C4-2B (cell line): ENCODE results near the gene KLK10.

Experiments used
- CTCF ChIP-seq: fragments of 450-650 bp; conservative IDR thresholded peaks from 2 replicates; pipeline ENCODE4 v1.5.1; 2017; ENCODE audit warnings: mild to moderate bottlenecking
- ZFX ChIP-seq: fragments of 450-650 bp; IDR thresholded peaks from 2 replicates; pipeline ENCODE4 v1.6.1; 2017

- TF ChIP-seq CTCF, result no peak
- TF ChIP-seq ZFX, result no peak
These were observed 16.2 kb downstream of the KLK10 start for GRCh38 chr19:51003316-51003715.
